HepG2 (cell line): ENCODE measurements around the gene PEX5L. TPM values are rescaled to one million over a fixed set of nuclear protein-coding genes. Genes with fewer than 3 reads are reported as not detected.
"Not testable (repeated sequence)": the region's sequence is repeated elsewhere in the genome, so short reads cannot be mapped to it uniquely, and the experiment has no call there.

Experiments
- ATAC-seq: fragments of 200-7000 bp; cut with Tn5 transposase; 3 replicates; pipeline ENCODE4 v1.9.1; 2020; ENCODE audit warnings: mild to moderate bottlenecking, moderate library complexity
- BruUV-seq: library from RNA; stranded (reverse); fragments of 400-500 nt; replicated peaks from 2 replicates; lab custom pipeline; 2021; lab: Mats Ljungman, UMichigan
- CTCF ChIA-PET: fragments of 300-600 bp; formaldehyde crosslinking; extraction: SDS; loops from one replicate; lab custom pipeline; 2021; ENCODE audit warnings: low total read pairs, inconsistent platforms, low intra/inter-chr PET ratio; lab: Yijun Ruan, JAX
- POLR2A ChIA-PET: fragments of 350-600 bp; sonication (Branson Sonifier 250); formaldehyde crosslinking; loops from one replicate; lab custom pipeline; 2020; ENCODE audit warnings: antibody characterized with exemption, inconsistent platforms; lab: Yijun Ruan, JAX
- DNase-seq: peaks from one replicate; pipeline ENCODE4 v3.0.0-alpha.2; 2015; ENCODE audit warnings: low spot score
- FAIRE-seq: peaks from 3 replicates; lab custom pipeline; 2011; peaks lifted over from hg19 to GRCh38; lab: Jason Lieb, UNC
- H2AFZ ChIP-seq: one replicate; pipeline ENCODE4 v1.6.1; 2011; ENCODE audit warnings: low read length, inconsistent platforms
- H3K27ac ChIP-seq: fragments of 300-600 bp; 3 replicates; pipeline ENCODE4 v1.8.0; 2011; ENCODE audit warnings: mixed run types, mild to moderate bottlenecking, mixed read lengths, low read length, inconsistent platforms; ENCODE audit not compliant: insufficient read depth; ENCODE audit errors: extremely low read length
- H3K27me3 ChIP-seq, 2 experiments: fragments of 200-600 bp in 1 of 2; 2 replicates in 1 of 2; 3 replicates in 1 of 2; pipeline versions ENCODE4 v1.6.0 to v1.8.0; 2011; ENCODE audit warnings: low read length in 2 of 2, mild to moderate bottlenecking in 2 of 2, moderate library complexity in 2 of 2, inconsistent platforms in 1 of 2; ENCODE audit not compliant: insufficient read depth in 2 of 2, control insufficient read depth in 1 of 2
- H3K36me3 ChIP-seq, 2 experiments: fragments of 200-600 bp in 1 of 2; replicated peaks in 1 of 2; 2 replicates in 1 of 2; 3 replicates in 1 of 2; pipeline versions ENCODE4 v1.5.1 to v1.8.0; 2011; ENCODE audit warnings: low read length in 2 of 2, inconsistent platforms in 1 of 2; ENCODE audit not compliant: insufficient read depth in 2 of 2, control insufficient read depth in 1 of 2
- H3K4me1 ChIP-seq: 2 replicates; pipeline ENCODE4 v1.5.1; 2012; ENCODE audit warnings: low read length, inconsistent platforms; ENCODE audit not compliant: insufficient read depth
- H3K4me2 ChIP-seq: 2 replicates; pipeline ENCODE4 v1.6.0; 2011; ENCODE audit warnings: low read depth, low read length, inconsistent platforms
- H3K4me3 ChIP-seq, 3 experiments: fragments of 200-600 bp in 1 of 3; sonication (generic), shearing (Covaris generic) in 1 of 3; replicated peaks in 1 of 3; 2 replicates each; pipeline ENCODE4 v1.5.1; 2011 to 2016; ENCODE audit warnings: low read length in 3 of 3, inconsistent platforms in 2 of 3, low read depth in 2 of 3, mild to moderate bottlenecking in 2 of 3, control low read depth in 1 of 3, mixed read lengths in 1 of 3; ENCODE audit not compliant: insufficient read depth in 1 of 3
- H3K79me2 ChIP-seq: one replicate; pipeline ENCODE4 v1.6.1; 2011; ENCODE audit warnings: low read length, inconsistent platforms; ENCODE audit not compliant: insufficient read depth
- H3K9ac ChIP-seq: 2 replicates; pipeline ENCODE4 v1.6.0; 2011; ENCODE audit warnings: mild to moderate bottlenecking, low read depth, low read length, inconsistent platforms; ENCODE audit not compliant: insufficient read depth
- H3K9me3 ChIP-seq: 2 replicates; pipeline ENCODE4 v1.5.1; 2012; ENCODE audit warnings: mild to moderate bottlenecking, low read length
- H4K20me1 ChIP-seq: 2 replicates; pipeline ENCODE4 v1.6.0; 2011; ENCODE audit warnings: inconsistent platforms, mild to moderate bottlenecking, low read length, moderate library complexity; ENCODE audit not compliant: insufficient read depth
- ARNTL ChIP-seq: sonication (generic); formaldehyde crosslinking; IDR thresholded peaks from 2 replicates; pipeline ENCODE4 v1.4.0; 2020; ENCODE audit warnings: mild to moderate bottlenecking, missing genetic modification reagents
- HMG20A ChIP-seq: IDR thresholded peaks from 2 replicates; pipeline ENCODE4 v1.6.1; 2016; ENCODE audit warnings: borderline replicate concordance
- HNF4G ChIP-seq, 2 experiments: sonication (generic) in 1 of 2; formaldehyde crosslinking in 1 of 2; IDR thresholded peaks; 2 replicates each; pipeline versions ENCODE4 v1.4.0 to v1.6.1; 2011 to 2020; ENCODE audit warnings: borderline replicate concordance in 2 of 2, low read depth in 2 of 2, mild to moderate bottlenecking in 2 of 2, low read length in 1 of 2, missing genetic modification reagents in 1 of 2, moderate library complexity in 1 of 2
- IRF1 ChIP-seq: sonication (generic); formaldehyde crosslinking; IDR thresholded peaks from 2 replicates; pipeline ENCODE4 v1.4.0; 2020; ENCODE audit warnings: low read depth, mild to moderate bottlenecking, missing genetic modification reagents
- MED8 ChIP-seq: sonication (generic); formaldehyde crosslinking; IDR thresholded peaks from 2 replicates; pipeline ENCODE4 v1.8.1; 2023; ENCODE audit warnings: mild to moderate bottlenecking, missing genetic modification reagents; ENCODE audit not compliant: insufficient replicate concordance
- RFXANK ChIP-seq: IDR thresholded peaks from 2 replicates; pipeline ENCODE4 v1.6.1; 2016
- THRA ChIP-seq: sonication (generic); formaldehyde crosslinking; IDR thresholded peaks from 2 replicates; pipeline ENCODE4 v1.4.0; 2020; ENCODE audit warnings: missing genetic modification reagents, borderline replicate concordance
- ZBTB8A ChIP-seq: sonication (generic); formaldehyde crosslinking; IDR thresholded peaks from 2 replicates; pipeline ENCODE4 v1.4.0; 2020; ENCODE audit warnings: mild to moderate bottlenecking, low read depth, missing genetic modification reagents, borderline replicate concordance
- ZNF362 ChIP-seq: sonication (generic); formaldehyde crosslinking; IDR thresholded peaks from 2 replicates; pipeline ENCODE4 v1.4.0; 2020; ENCODE audit warnings: missing genetic modification reagents, mild to moderate bottlenecking, borderline replicate concordance
- ZNF414 ChIP-seq: sonication (generic); formaldehyde crosslinking; IDR thresholded peaks from 2 replicates; pipeline ENCODE4 v1.5.0; 2020; ENCODE audit warnings: missing genetic modification reagents
- WGBS: methylation state at CpG from one replicate; pipeline ENCODE4 v1.1.6; 2017; ENCODE audit warnings: low lambda C conversion rate; 5-methylcytosine and 5-hydroxymethylcytosine counted together
- in situ Hi-C: cut with HindIII; loops from 2 replicates; pipeline ENCODE4 v1.10.0; 2017; ENCODE audit warnings: low pct_unique_long_range_greater_than_20kb; ENCODE audit not compliant: extremely low pct_ligation_motif_present
- intact Hi-C: fragments of 100-400 bp; cut with micrococcal nuclease; formaldehyde crosslinking; loops from one replicate; pipeline ENCODE4 v1.10.0; 2022; ENCODE audit not compliant: unreplicated experiment
- polyA plus RNA-seq, 8 experiments: library from polyadenylated mRNA; depleted of rRNA in 3 of 8; stranded (reverse) in 7 of 8; unstranded in 1 of 8; fragments of >200 nt; fragmentation: Illumina TruSeq in 4 of 8; extraction: Trizol in 4 of 8; gene quantifications; 2 replicates each; pipeline versions ENCODE4 v1.2.1 to v1.2.3, GENCODE V29; 2011 to 2016; ENCODE audit warnings: low read depth in 4 of 8, missing spikeins in 1 of 8, mixed read lengths in 1 of 8; ENCODE audit not compliant: insufficient read depth in 1 of 8
- total RNA-seq, 5 experiments: library from RNA; depleted of rRNA; stranded (reverse); fragments of >200 nt; fragmentation: Illumina TruSeq; extraction: Trizol; gene quantifications; 2 replicates each; pipeline ENCODE4 v1.2.3, GENCODE V29; 2016; ENCODE audit warnings: low read depth in 1 of 5
- TF ChIP-seq, protein P1 (sequence below): sonication (generic); formaldehyde crosslinking; IDR thresholded peaks from 2 replicates; pipeline ENCODE4 v1.5.0; 2020; ENCODE audit warnings: mild to moderate bottlenecking, low read depth, missing genetic modification reagents, borderline replicate concordance
- TF ChIP-seq, protein P2 (sequence below): sonication (generic); formaldehyde crosslinking; IDR thresholded peaks from 2 replicates; pipeline ENCODE4 v1.5.0; 2020; ENCODE audit warnings: missing genetic modification reagents

Gene PEX5L
- total and polyA plus RNA-seq, 2 of the 13 experiments (the other 11 are each of a cell fraction or from before 2014, with no cell fraction given), result not detected

DNA sequence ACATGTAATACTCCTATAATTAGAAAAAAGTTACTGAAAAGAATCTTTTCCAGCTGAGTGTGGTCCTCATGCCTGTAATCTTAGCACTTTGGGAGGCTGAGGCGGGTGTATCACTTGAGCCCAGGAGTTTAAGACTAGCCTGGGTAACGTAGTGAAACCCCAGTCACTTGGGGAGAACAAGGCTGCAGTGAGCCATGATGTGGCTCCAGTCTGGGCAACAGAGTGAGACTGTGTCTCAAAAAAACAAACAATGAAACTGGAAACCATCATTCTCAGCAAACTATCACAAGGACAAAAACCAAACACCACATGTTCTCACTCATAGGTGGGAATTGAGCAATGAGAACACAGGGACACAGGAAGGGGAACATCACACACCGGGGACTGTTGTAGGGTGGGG lies 18.9 kb upstream of the PEX5L start:
- BruUV-seq, intact Hi-C loops, DNase-seq, H3K9ac ChIP-seq, H4K20me1 ChIP-seq, ATAC-seq, H3K4me3 ChIP-seq, FAIRE-seq, H3K9me3 ChIP-seq, H3K79me2 ChIP-seq, H2AFZ ChIP-seq, H3K27ac ChIP-seq, POLR2A ChIA-PET, H3K4me2 ChIP-seq, CTCF ChIA-PET, H3K36me3 ChIP-seq, in situ Hi-C loops, H3K27me3 ChIP-seq, H3K4me1 ChIP-seq: not testable (repeated sequence)
- 2% methylated on average over 3 of the region's 3 CpGs for WGBS

DNA sequence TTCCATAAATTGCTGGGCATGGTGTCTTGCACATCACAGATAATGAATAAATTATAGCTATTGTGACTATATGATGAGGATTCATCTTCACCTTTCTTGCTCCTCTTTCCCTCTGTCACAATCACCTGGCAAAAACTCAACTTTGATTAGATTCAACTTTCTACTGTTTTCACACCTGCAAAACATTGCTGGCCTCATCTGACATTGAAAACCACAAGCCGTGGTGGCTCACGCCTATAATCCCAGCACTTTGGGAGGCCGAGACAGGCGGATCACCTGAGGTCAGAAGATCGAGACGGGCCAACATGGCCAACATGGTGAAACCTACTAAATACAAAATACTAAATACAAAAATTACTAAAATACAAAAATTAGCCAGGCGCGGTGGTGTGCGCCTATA lies 12.7 kb upstream of the PEX5L start:
- Histone ChIP-seq H3K4me2 (no peak overlapping the region), H2AFZ (no peak overlapping the region), H4K20me1 (no peaks in the 10 kb centered on the region), H3K36me3 (no peaks in the 10 kb centered on the region), H3K9me3 (no peaks in the 10 kb centered on the region), H3K4me3 (no peak overlapping the region), H3K27me3 (no peaks in the 10 kb centered on the region), H3K9ac (no peak overlapping the region), H3K27ac (no peak overlapping the region), H3K4me1 (no peaks in the 10 kb centered on the region), H3K79me2 (no peaks in the 10 kb centered on the region)
- CTCF ChIA-PET, result no interaction called here
- WGBS, result 47% methylated on average over 9 of the region's 9 CpGs
- FAIRE-seq (no peak), ATAC-seq (no peak), DNase-seq (no peak)
- intact Hi-C loops, result no loop called here
- no TSS peak for BruUV-seq
- in situ Hi-C loops, result no loop called here
- POLR2A ChIA-PET, result no interaction called here
- no peak for TF ChIP-seq RFXANK (CRISPR knock-in tag)
- no peak for TF ChIP-seq ZNF414 (CRISPR knock-in tag)
- TF ChIP-seq MED8 (CRISPR knock-in tag), result no peak
- TF ChIP-seq ZBTB8A (CRISPR knock-in tag), result no peak
- TF ChIP-seq, protein P1, sequence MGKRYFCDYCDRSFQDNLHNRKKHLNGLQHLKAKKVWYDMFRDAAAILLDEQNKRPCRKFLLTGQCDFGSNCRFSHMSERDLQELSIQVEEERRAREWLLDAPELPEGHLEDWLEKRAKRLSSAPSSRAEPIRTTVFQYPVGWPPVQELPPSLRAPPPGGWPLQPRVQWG (CRISPR knock-in tag), result no peak
- TF ChIP-seq HMG20A (CRISPR knock-in tag), result no peak
- TF ChIP-seq, protein P2, sequence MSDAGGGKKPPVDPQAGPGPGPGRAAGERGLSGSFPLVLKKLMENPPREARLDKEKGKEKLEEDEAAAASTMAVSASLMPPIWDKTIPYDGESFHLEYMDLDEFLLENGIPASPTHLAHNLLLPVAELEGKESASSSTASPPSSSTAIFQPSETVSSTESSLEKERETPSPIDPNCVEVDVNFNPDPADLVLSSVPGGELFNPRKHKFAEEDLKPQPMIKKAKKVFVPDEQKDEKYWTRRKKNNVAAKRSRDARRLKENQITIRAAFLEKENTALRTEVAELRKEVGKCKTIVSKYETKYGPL (CRISPR knock-in tag), result no peak
- no peak for TF ChIP-seq HNF4G (IDR thresholded peaks at IDR 0.05; ENCODE audit: borderline replicate concordance, low read depth, low read length)
- no peak for TF ChIP-seq HNF4G (CRISPR knock-in tag; IDR thresholded peaks at IDR 0.05; ENCODE audit: borderline replicate concordance, low read depth)
- TF ChIP-seq ARNTL, result no peak
- no peak for TF ChIP-seq THRA
- no peak for TF ChIP-seq ZNF362 (CRISPR knock-in tag)
- no peak for TF ChIP-seq IRF1 (CRISPR knock-in tag)
